ENCODE measurements around the gene CIPC. TPM values are rescaled to one million over a fixed set of nuclear protein-coding genes. Genes with fewer than 3 reads are reported as not detected.

Gene CIPC
- total and polyA plus RNA-seq, 2 of the 13 experiments (the other 11 are each of a cell fraction or from before 2014, with no cell fraction given), result 7.6 to 13.9 TPM

- intact Hi-C loops (cut with micrococcal nuclease; ENCODE audit: unreplicated experiment), result no loop called here
- Histone ChIP-seq H3K4me1 (ENCODE audit: insufficient read depth, low read length) (peaks cover 32% of the 10 kb centered on the region), H3K9me3 (ENCODE audit: low read length) (no peaks in the 10 kb centered on the region), H3K27ac (ENCODE audit: extremely low read length, insufficient read depth, low read length) (no peak overlapping the region), H4K20me1 (ENCODE audit: insufficient read depth, low read length) (no peaks in the 10 kb centered on the region), H2AFZ (ENCODE audit: low read length) (no peak overlapping the region), H3K4me3 (replicated peaks in 1 of 3; ENCODE audit: insufficient read depth in 1 of 3, low read depth in 2 of 3, low read length in 3 of 3) (no peak overlapping the region), H3K79me2 (ENCODE audit: insufficient read depth, low read length) (no peaks in the 10 kb centered on the region), H3K27me3 (ENCODE audit: control insufficient read depth in 1 of 2, insufficient read depth in 2 of 2, low read length in 2 of 2) (peaks cover 1 to 12% of the 10 kb centered on the region in 2 experiments; a peak in 3 of 5 replicates), H3K9ac (ENCODE audit: insufficient read depth, low read depth, low read length) (no peak overlapping the region), H3K36me3 (replicated peaks in 1 of 2; ENCODE audit: control insufficient read depth in 1 of 2, insufficient read depth in 2 of 2, low read length in 2 of 2) (no peaks in the 10 kb centered on the region), H3K4me2 (ENCODE audit: low read depth, low read length) (no peak overlapping the region)
- ChIA-PET POLR2A (no interaction called here), CTCF (ENCODE audit: low intra/inter-chr PET ratio, low total read pairs) (no interaction called here)
- DNase-seq (ENCODE audit: low spot score) (no peak), ATAC-seq (no peak), FAIRE-seq (no peak)
- in situ Hi-C loops (cut with HindIII; ENCODE audit: extremely low pct_ligation_motif_present, low pct_unique_long_range_greater_than_20kb), result no loop called here
- 95% methylated on average over 6 of the region's 6 CpGs for WGBS (ENCODE audit: low lambda C conversion rate)
- no TSS peak for BruUV-seq (replicated peaks)
- TF ChIP-seq MAF1 (CRISPR knock-in tag; IDR thresholded peaks at IDR 0.05; ENCODE audit: borderline replicate concordance) (no peak), ZC3H4 (CRISPR knock-in tag; IDR thresholded peaks at IDR 0.05; ENCODE audit: borderline replicate concordance) (no peak), LBX2 (CRISPR knock-in tag; IDR thresholded peaks at IDR 0.05; ENCODE audit: borderline replicate concordance) (no peak), DMTF1 (CRISPR knock-in tag; IDR thresholded peaks at IDR 0.05) (no peak), HMGXB3 (CRISPR knock-in tag; IDR thresholded peaks at IDR 0.05; ENCODE audit: borderline replicate concordance) (no peak), IRF1 (CRISPR knock-in tag; IDR thresholded peaks at IDR 0.05; ENCODE audit: low read depth) (no peak), HNF1B (CRISPR knock-in tag; IDR thresholded peaks at IDR 0.05) (no peak), KDM5B (CRISPR knock-in tag; IDR thresholded peaks at IDR 0.05; ENCODE audit: borderline replicate concordance) (no peak), ZNF563 (CRISPR knock-in tag; IDR thresholded peaks at IDR 0.05) (no peak), ZNF207 (IDR thresholded peaks at IDR 0.05; ENCODE audit: borderline replicate concordance) (no peak), CSRNP2 (CRISPR knock-in tag; conservative IDR thresholded peaks at IDR 0.05; ENCODE audit: low read depth) (no peak)
Measured at GRCh38 chr14:77122526-77123125, 24.6 kb downstream of the CIPC start.
